CD4-positive, alpha-beta T cell (primary cell): Measurements from ENCODE around the gene CDKN2A. TPM values are rescaled to one million over a fixed set of nuclear protein-coding genes. Genes with fewer than 3 reads are reported as not detected.

Experiments
- ATAC-seq: fragments of 200-7000 bp; cut with Tn5 transposase; one replicate; pipeline ENCODE4 v1.10.0; 2022; ENCODE audit warnings: mild to moderate bottlenecking; ENCODE audit not compliant: poor library complexity
- CTCF ChIA-PET: fragments of 350-600 bp; sonication (Branson Sonifier 250); formaldehyde crosslinking; loops from one replicate; lab custom pipeline; 2021; ENCODE audit warnings: antibody characterized with exemption, inconsistent platforms; lab: Charles Lee
- POLR2A ChIA-PET: fragments of 350-600 bp; sonication (Branson Sonifier 250); formaldehyde crosslinking; loops from one replicate; lab custom pipeline; 2021; ENCODE audit warnings: antibody characterized with exemption, inconsistent platforms; lab: Charles Lee
- DNase-seq, 14 experiments: peaks; one replicate each; pipeline ENCODE4 v3.0.0-alpha.2; 2013 to 2020; ENCODE audit warnings: mixed read lengths in 2 of 14
- H3K27ac ChIP-seq, 2 donors: one replicate each; pipeline versions ENCODE4 v1.5.1 to v1.7.0; 2013; ENCODE audit warnings: low read length in 2 of 2, low read depth in 1 of 2, mild to moderate bottlenecking in 1 of 2
- H3K27me3 ChIP-seq, 2 experiments: 1 replicate in 1 of 2; 2 replicates in 1 of 2; pipeline versions ENCODE4 v1.6.1 to v1.7.0; 2013; ENCODE audit warnings: low read length in 2 of 2, control low read depth in 1 of 2, mild to moderate bottlenecking in 1 of 2, moderate library complexity in 1 of 2; ENCODE audit not compliant: insufficient read depth in 2 of 2, control insufficient read depth in 1 of 2
- H3K36me3 ChIP-seq: one replicate; pipeline ENCODE4 v1.6.1; 2013; ENCODE audit warnings: low read length, control low read depth; ENCODE audit not compliant: insufficient read depth
- H3K4me1 ChIP-seq: one replicate; pipeline ENCODE4 v1.6.1; 2013; ENCODE audit warnings: low read length, control low read depth; ENCODE audit not compliant: insufficient read depth
- H3K4me3 ChIP-seq: one replicate; pipeline ENCODE4 v1.5.1; 2013; ENCODE audit warnings: mild to moderate bottlenecking, low read length, moderate library complexity
- H3K9me3 ChIP-seq, 2 experiments: 1 replicate in 1 of 2; 2 replicates in 1 of 2; pipeline versions ENCODE4 v1.6.1 to v1.7.0; 2013; ENCODE audit warnings: low read length in 2 of 2, mild to moderate bottlenecking in 2 of 2, control low read depth in 1 of 2, moderate library complexity in 1 of 2; ENCODE audit not compliant: control insufficient read depth in 1 of 2, insufficient read depth in 1 of 2
- H3K27ac Mint-ChIP-seq: one replicate; pipeline ENCODE4 v1.8.0; 2020; ENCODE audit warnings: mixed read lengths
- H3K27me3 Mint-ChIP-seq: one replicate; pipeline ENCODE4 v1.8.0; 2021; ENCODE audit warnings: mixed read lengths
- H3K36me3 Mint-ChIP-seq: one replicate; pipeline ENCODE4 v1.8.0; 2021; ENCODE audit warnings: low read depth, mixed read lengths
- H3K4me1 Mint-ChIP-seq: one replicate; pipeline ENCODE4 v1.8.0; 2021; ENCODE audit warnings: low read depth, mixed read lengths
- H3K4me3 Mint-ChIP-seq: one replicate; pipeline ENCODE4 v1.8.0; 2020; ENCODE audit warnings: mild to moderate bottlenecking, mixed read lengths
- H3K9me3 Mint-ChIP-seq: one replicate; pipeline ENCODE4 v1.8.0; 2020; ENCODE audit warnings: mixed read lengths
- intact Hi-C, 2 experiments: fragments of 100-400 bp; cut with DNase I in 1 of 2; cut with micrococcal nuclease in 1 of 2; formaldehyde crosslinking; loops; one replicate each; pipeline versions ENCODE4 v1.15.1 to v1.9.0; 2023 to 2025; cut with DNase I, micrococcal nuclease
- total RNA-seq, 174 experiments: library from RNA in 2 of 174; stranded (reverse) in 2 of 174; gene quantifications; one replicate each; pipeline ENCODE4 v1.2.3 and lab custom pipeline; 2021 to 2026
- TF ChIP-seq, protein P1 (sequence below): fragments of 200-600 bp; IDR thresholded peaks from one replicate; pipeline ENCODE4 v1.8.0; 2022; ENCODE audit warnings: antibody characterized with exemption, mild to moderate bottlenecking

CDKN2A gene
- total RNA-seq, 2 experiments from 2014 or later, result 0.71 to 0.89 TPM

DNA sequence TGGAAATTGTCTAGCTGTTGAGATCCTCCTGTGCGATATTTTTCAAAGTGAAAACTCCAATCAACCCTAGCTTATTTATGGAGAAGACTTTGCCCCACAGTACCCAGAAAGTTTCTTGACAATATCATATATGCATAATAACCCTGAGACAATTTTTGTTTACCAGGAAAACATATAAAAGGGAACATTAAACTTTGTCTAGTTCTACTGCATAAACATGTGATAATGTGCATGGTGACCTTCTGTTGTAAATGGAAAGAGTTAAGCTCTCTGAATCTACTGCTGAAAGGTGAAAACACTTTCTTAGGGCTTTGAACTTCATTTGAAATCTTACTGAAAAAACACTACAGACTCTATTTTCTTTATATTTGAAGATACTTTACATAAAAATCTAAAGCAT is 47.2 kb upstream of the CDKN2A start:
- no peak for ATAC-seq
- ChIA-PET CTCF (interaction anchor here (0.7 kb wide), 1 partner anchor 15 kb away, joined by 3 read pairs; no protein-coding TSS in a partner anchor), POLR2A (no interaction called here)
- no peaks in the 10 kb centered on the region for H3K36me3 ChIP-seq
- Mint-ChIP-seq H3K27me3 (no peaks in the 10 kb centered on the region), H3K4me1 (no peaks in the 10 kb centered on the region), H3K27ac (no peak overlapping the region), H3K36me3 (no peaks in the 10 kb centered on the region), H3K4me3 (no peak overlapping the region), H3K9me3 (no peaks in the 10 kb centered on the region)
- H3K27me3 ChIP-seq, result no peaks in the 10 kb centered on the region
- no peak overlapping the region for H3K4me3 ChIP-seq
- H3K27ac ChIP-seq, result no peak overlapping the region
- intact Hi-C loops, result loop anchor here in 1 of 2 experiments (10.0 kb wide), 1 partner anchor 337 kb away; no protein-coding TSS in a partner anchor
- TF ChIP-seq, protein P1, sequence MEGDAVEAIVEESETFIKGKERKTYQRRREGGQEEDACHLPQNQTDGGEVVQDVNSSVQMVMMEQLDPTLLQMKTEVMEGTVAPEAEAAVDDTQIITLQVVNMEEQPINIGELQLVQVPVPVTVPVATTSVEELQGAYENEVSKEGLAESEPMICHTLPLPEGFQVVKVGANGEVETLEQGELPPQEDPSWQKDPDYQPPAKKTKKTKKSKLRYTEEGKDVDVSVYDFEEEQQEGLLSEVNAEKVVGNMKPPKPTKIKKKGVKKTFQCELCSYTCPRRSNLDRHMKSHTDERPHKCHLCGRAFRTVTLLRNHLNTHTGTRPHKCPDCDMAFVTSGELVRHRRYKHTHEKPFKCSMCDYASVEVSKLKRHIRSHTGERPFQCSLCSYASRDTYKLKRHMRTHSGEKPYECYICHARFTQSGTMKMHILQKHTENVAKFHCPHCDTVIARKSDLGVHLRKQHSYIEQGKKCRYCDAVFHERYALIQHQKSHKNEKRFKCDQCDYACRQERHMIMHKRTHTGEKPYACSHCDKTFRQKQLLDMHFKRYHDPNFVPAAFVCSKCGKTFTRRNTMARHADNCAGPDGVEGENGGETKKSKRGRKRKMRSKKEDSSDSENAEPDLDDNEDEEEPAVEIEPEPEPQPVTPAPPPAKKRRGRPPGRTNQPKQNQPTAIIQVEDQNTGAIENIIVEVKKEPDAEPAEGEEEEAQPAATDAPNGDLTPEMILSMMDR, result no peak
- H3K4me1 ChIP-seq, result no peaks in the 10 kb centered on the region
- DNase-seq, result no peak
- no peaks in the 10 kb centered on the region for H3K9me3 ChIP-seq

DNA sequence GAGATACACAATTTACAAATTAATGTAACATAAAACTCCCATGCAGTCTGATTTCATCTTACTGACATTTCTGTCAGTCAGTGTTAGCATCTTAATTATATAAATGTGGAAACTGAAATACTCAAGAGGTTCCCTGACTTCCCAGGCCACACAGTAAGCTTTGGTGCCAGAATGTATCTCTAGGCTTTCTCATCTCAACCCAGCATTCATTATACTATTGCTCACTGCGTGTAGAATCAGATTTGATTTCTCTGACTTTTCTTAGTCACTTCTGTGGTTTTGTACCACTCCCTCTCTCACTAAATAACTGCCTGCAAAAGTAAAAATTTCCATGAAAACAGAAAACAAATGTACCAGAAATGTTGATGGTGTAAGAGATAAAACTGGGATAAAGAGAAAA is 46.6 kb upstream of the CDKN2A start:
- Histone ChIP-seq H3K27ac (no peak overlapping the region), H3K9me3 (no peaks in the 10 kb centered on the region), H3K36me3 (no peaks in the 10 kb centered on the region), H3K4me3 (no peak overlapping the region), H3K4me1 (no peaks in the 10 kb centered on the region), H3K27me3 (no peaks in the 10 kb centered on the region)
- no peak for DNase-seq
- intact Hi-C loops, result loop anchor here in 1 of 2 experiments (10.0 kb wide), 1 partner anchor 336 kb away; no protein-coding TSS in a partner anchor
- Mint-ChIP-seq H3K9me3 (no peaks in the 10 kb centered on the region), H3K4me1 (no peaks in the 10 kb centered on the region), H3K36me3 (no peaks in the 10 kb centered on the region), H3K27ac (no peak overlapping the region), H3K27me3 (no peaks in the 10 kb centered on the region), H3K4me3 (no peak overlapping the region)
- ChIA-PET CTCF (interaction anchor here (3.5 kb wide), 1 partner anchor 228 kb away, joined by 28 read pairs; no protein-coding TSS in a partner anchor), POLR2A (no interaction called here)
- ATAC-seq, result no peak
- TF ChIP-seq, protein P1, result no peak

DNA sequence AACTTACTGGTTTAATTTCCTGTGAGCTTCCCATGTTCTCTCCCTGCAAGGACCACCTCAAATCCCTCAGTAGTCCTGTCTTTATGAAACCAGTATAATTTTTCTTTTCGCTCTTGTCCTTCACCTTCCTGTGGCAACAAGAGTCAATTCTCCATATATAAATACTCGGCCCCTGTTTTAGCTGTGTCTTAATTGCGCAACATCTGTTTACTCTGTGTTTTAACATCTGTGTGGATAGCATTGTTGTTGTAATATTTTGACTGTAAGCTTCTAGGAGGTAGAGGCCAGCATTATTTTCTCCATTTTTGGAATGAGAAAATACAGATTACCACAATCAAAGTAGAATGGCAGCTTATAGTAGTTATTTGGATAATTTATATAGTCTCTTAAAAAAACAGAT is 45.1 kb upstream of the CDKN2A start:
- H3K27ac ChIP-seq, result no peak overlapping the region
- H3K36me3 ChIP-seq, result no peaks in the 10 kb centered on the region
- no peak for DNase-seq
- H3K4me3 ChIP-seq, result no peak overlapping the region
- no peaks in the 10 kb centered on the region for H3K27me3 ChIP-seq
- TF ChIP-seq, protein P1, result no peak
- no peaks in the 10 kb centered on the region for H3K4me1 ChIP-seq
- no peaks in the 10 kb centered on the region for H3K9me3 Mint-ChIP-seq
- CTCF ChIA-PET, result interaction anchor here (1.0 to 3.5 kb wide), 4 partner anchors 12 to 226 kb away, joined by 4 to 28 read pairs (median 5); no protein-coding TSS in a partner anchor
- H3K27me3 Mint-ChIP-seq, result no peaks in the 10 kb centered on the region
- no peak for ATAC-seq
- intact Hi-C loops, result loop anchor here (10.0 kb wide), 3 partner anchors 416 to 714 kb away; no protein-coding TSS in a partner anchor
- no peaks in the 10 kb centered on the region for H3K36me3 Mint-ChIP-seq
- H3K4me3 Mint-ChIP-seq, result no peak overlapping the region
- H3K27ac Mint-ChIP-seq, result no peak overlapping the region
- POLR2A ChIA-PET, result no interaction called here
- no peaks in the 10 kb centered on the region for H3K4me1 Mint-ChIP-seq
- H3K9me3 ChIP-seq, result no peaks in the 10 kb centered on the region
